ENCODE data around the gene SLC46A2. TPM values are rescaled to one million over a fixed set of nuclear protein-coding genes. Genes with fewer than 3 reads are reported as not detected.

The SLC46A2 gene
- total and polyA plus RNA-seq, 9 donors: 0.04 to 0.19 (median 0.15) TPM; not detected in 3

- H3K27me3 ChIP-seq (ENCODE audit: control insufficient read depth, insufficient read depth, low read length): no peaks in the 10 kb centered on the region
- DNase-seq: no peak
- 97% methylated on average over 3 of the region's 3 CpGs for WGBS (ENCODE audit: insufficient coverage)
Observed at GRCh38 chr9:112912636-112913035, 22.0 kb upstream of the SLC46A2 start.

GRCh38 chr9:112911736-112912135 lies 21.1 kb upstream of the SLC46A2 start:
- Histone ChIP-seq H3K27me3 (ENCODE audit: control insufficient read depth, insufficient read depth, low read length) (no peaks in the 10 kb centered on the region), H3K36me3 (ENCODE audit: control insufficient read depth, insufficient read depth, low read length) (no peaks in the 10 kb centered on the region), H3K27ac (ENCODE audit: low read length) (no peak overlapping the region), H3K4me1 (ENCODE audit: control insufficient read depth, insufficient read depth, low read length) (no peaks in the 10 kb centered on the region), H3K9me3 (replicated peaks; ENCODE audit: control insufficient read depth, low read depth, low read length) (no peaks in the 10 kb centered on the region), H3K4me3 (ENCODE audit: low read length) (no peak overlapping the region)
- 83% methylated on average over 1 of the region's 2 CpGs for WGBS (ENCODE audit: insufficient coverage)
- no peak for DNase-seq

More at GRCh38 chr9:112912636-112913035, 22.0 kb upstream of the SLC46A2 start:
- Histone ChIP-seq H3K36me3 (ENCODE audit: control insufficient read depth, insufficient read depth, low read length) (no peaks in the 10 kb centered on the region), H3K4me1 (ENCODE audit: control insufficient read depth, insufficient read depth, low read length) (no peaks in the 10 kb centered on the region), H3K9me3 (replicated peaks; ENCODE audit: control insufficient read depth, low read depth, low read length) (no peaks in the 10 kb centered on the region), H3K4me3 (ENCODE audit: low read length) (no peak overlapping the region), H3K27ac (ENCODE audit: low read length) (no peak overlapping the region)

GRCh38 chr9:112905084-112905483 lies 14.4 kb upstream of the SLC46A2 start:
- Histone ChIP-seq H3K9me3 (replicated peaks; ENCODE audit: control insufficient read depth, low read depth, low read length) (no peaks in the 10 kb centered on the region), H3K27ac (ENCODE audit: low read length) (no peak overlapping the region), H3K4me1 (ENCODE audit: control insufficient read depth, insufficient read depth, low read length) (no peaks in the 10 kb centered on the region), H3K36me3 (ENCODE audit: control insufficient read depth, insufficient read depth, low read length) (no peaks in the 10 kb centered on the region), H3K27me3 (ENCODE audit: control insufficient read depth, insufficient read depth, low read length) (no peaks in the 10 kb centered on the region), H3K4me3 (ENCODE audit: low read length) (no peak overlapping the region)
- DNase-seq: no peak
- WGBS (ENCODE audit: insufficient coverage): 30% methylated on average over 3 of the region's 4 CpGs

GRCh38 chr9:112900901-112901300 lies 10.2 kb upstream of the SLC46A2 start:
- Histone ChIP-seq H3K9me3 (replicated peaks; ENCODE audit: control insufficient read depth, low read depth, low read length) (no peaks in the 10 kb centered on the region), H3K36me3 (ENCODE audit: control insufficient read depth, insufficient read depth, low read length) (no peaks in the 10 kb centered on the region), H3K4me1 (ENCODE audit: control insufficient read depth, insufficient read depth, low read length) (no peaks in the 10 kb centered on the region), H3K27me3 (ENCODE audit: control insufficient read depth, insufficient read depth, low read length) (peaks cover 3% of the 10 kb centered on the region), H3K27ac (ENCODE audit: low read length) (no peak overlapping the region), H3K4me3 (ENCODE audit: low read length) (no peak overlapping the region)
- 100% methylated on average over 1 of the region's 1 CpG for WGBS (ENCODE audit: insufficient coverage)
- no peak for DNase-seq

- Histone ChIP-seq H3K9me3 (replicated peaks; ENCODE audit: control insufficient read depth, low read depth, low read length) (no peaks in the 10 kb centered on the region), H3K27me3 (ENCODE audit: control insufficient read depth, insufficient read depth, low read length) (peaks cover 3% of the 10 kb centered on the region), H3K4me3 (ENCODE audit: low read length) (no peak overlapping the region), H3K27ac (ENCODE audit: low read length) (no peak overlapping the region), H3K36me3 (ENCODE audit: control insufficient read depth, insufficient read depth, low read length) (no peaks in the 10 kb centered on the region), H3K4me1 (ENCODE audit: control insufficient read depth, insufficient read depth, low read length) (no peaks in the 10 kb centered on the region)
- WGBS (ENCODE audit: insufficient coverage): no CpG with 5 or more reads among the region's 4 CpGs
- DNase-seq: no peak
Observed at GRCh38 chr9:112900488-112900887, 9.8 kb upstream of the SLC46A2 start.

GRCh38 chr9:112898872-112899311 lies 8.2 kb upstream of the SLC46A2 start:
- WGBS (ENCODE audit: insufficient coverage): no CpG with 5 or more reads among the region's 6 CpGs
- no peaks in the 10 kb centered on the region for H3K36me3 ChIP-seq (ENCODE audit: control insufficient read depth, insufficient read depth, low read length)
- no peaks in the 10 kb centered on the region for H3K9me3 ChIP-seq (replicated peaks; ENCODE audit: control insufficient read depth, low read depth, low read length)
- no peak for DNase-seq
- H3K27me3 ChIP-seq (ENCODE audit: control insufficient read depth, insufficient read depth, low read length): peaks cover 3% of the 10 kb centered on the region
- no peak overlapping the region for H3K27ac ChIP-seq (ENCODE audit: low read length)
- H3K4me3 ChIP-seq (ENCODE audit: low read length): no peak overlapping the region
- no peaks in the 10 kb centered on the region for H3K4me1 ChIP-seq (ENCODE audit: control insufficient read depth, insufficient read depth, low read length)

- no peaks in the 10 kb centered on the region for H3K36me3 ChIP-seq (ENCODE audit: control insufficient read depth, insufficient read depth, low read length)
- no peak overlapping the region for H3K27ac ChIP-seq (ENCODE audit: low read length)
- DNase-seq: no peak
- H3K27me3 ChIP-seq (ENCODE audit: control insufficient read depth, insufficient read depth, low read length): peaks cover 7% of the 10 kb centered on the region
- H3K4me1 ChIP-seq (ENCODE audit: control insufficient read depth, insufficient read depth, low read length): peaks cover 2% of the 10 kb centered on the region
- 57% methylated on average over 1 of the region's 3 CpGs for WGBS (ENCODE audit: insufficient coverage)
- no peak overlapping the region for H3K4me3 ChIP-seq (ENCODE audit: low read length)
- H3K9me3 ChIP-seq (replicated peaks; ENCODE audit: control insufficient read depth, low read depth, low read length): no peaks in the 10 kb centered on the region
Observed at GRCh38 chr9:112896131-112896530, 5.5 kb upstream of the SLC46A2 start.

GRCh38 chr9:112894699-112895098 lies 4.0 kb upstream of the SLC46A2 start:
- no CpG with 5 or more reads among the region's 1 CpG for WGBS (ENCODE audit: insufficient coverage)
- peaks cover 10% of the 10 kb centered on the region for H3K4me1 ChIP-seq (ENCODE audit: control insufficient read depth, insufficient read depth, low read length)

GRCh38 chr9:112894041-112894440 lies 3.4 kb upstream of the SLC46A2 start:
- Histone ChIP-seq H3K27me3 (ENCODE audit: control insufficient read depth, insufficient read depth, low read length) (peaks cover 25% of the 10 kb centered on the region), H3K9me3 (replicated peaks; ENCODE audit: control insufficient read depth, low read depth, low read length) (no peaks in the 10 kb centered on the region), H3K4me1 (ENCODE audit: control insufficient read depth, insufficient read depth, low read length) (peaks cover 10% of the 10 kb centered on the region), H3K4me3 (ENCODE audit: low read length) (no peak overlapping the region), H3K36me3 (ENCODE audit: control insufficient read depth, insufficient read depth, low read length) (no peaks in the 10 kb centered on the region), H3K27ac (ENCODE audit: low read length) (no peak overlapping the region)
- no CpG with 5 or more reads among the region's 1 CpG for WGBS (ENCODE audit: insufficient coverage)
- DNase-seq: no peak

More at GRCh38 chr9:112894699-112895098, 4.0 kb upstream of the SLC46A2 start:
- H3K27ac ChIP-seq (ENCODE audit: low read length): no peak overlapping the region
- H3K27me3 ChIP-seq (ENCODE audit: control insufficient read depth, insufficient read depth, low read length): peaks cover 20% of the 10 kb centered on the region
- no peaks in the 10 kb centered on the region for H3K36me3 ChIP-seq (ENCODE audit: control insufficient read depth, insufficient read depth, low read length)
- peak; percentile 25 for DNase-seq
- no peaks in the 10 kb centered on the region for H3K9me3 ChIP-seq (replicated peaks; ENCODE audit: control insufficient read depth, low read depth, low read length)
- H3K4me3 ChIP-seq (ENCODE audit: low read length): no peak overlapping the region

- Histone ChIP-seq H3K27me3 (ENCODE audit: control insufficient read depth, insufficient read depth, low read length) (peaks cover 26% of the 10 kb centered on the region), H3K4me3 (ENCODE audit: low read length) (no peak overlapping the region), H3K27ac (ENCODE audit: low read length) (no peak overlapping the region), H3K9me3 (replicated peaks; ENCODE audit: control insufficient read depth, low read depth, low read length) (no peaks in the 10 kb centered on the region), H3K36me3 (ENCODE audit: control insufficient read depth, insufficient read depth, low read length) (no peaks in the 10 kb centered on the region), H3K4me1 (ENCODE audit: control insufficient read depth, insufficient read depth, low read length) (peaks cover 10% of the 10 kb centered on the region)
- DNase-seq: no peak
- WGBS (ENCODE audit: insufficient coverage): no CpG with 5 or more reads among the region's 2 CpGs
Observed at GRCh38 chr9:112892981-112893380, 2.3 kb upstream of the SLC46A2 start.

- peaks cover 24% of the 10 kb centered on the region for H3K27me3 ChIP-seq (ENCODE audit: control insufficient read depth, insufficient read depth, low read length)
- H3K27ac ChIP-seq (ENCODE audit: low read length): no peak overlapping the region
- H3K36me3 ChIP-seq (ENCODE audit: control insufficient read depth, insufficient read depth, low read length): no peaks in the 10 kb centered on the region
- H3K4me1 ChIP-seq (ENCODE audit: control insufficient read depth, insufficient read depth, low read length): peaks cover 10% of the 10 kb centered on the region
- no peaks in the 10 kb centered on the region for H3K9me3 ChIP-seq (replicated peaks; ENCODE audit: control insufficient read depth, low read depth, low read length)
- no peak overlapping the region for H3K4me3 ChIP-seq (ENCODE audit: low read length)
- DNase-seq: no peak
- WGBS (ENCODE audit: insufficient coverage): 57% methylated on average over 1 of the region's 3 CpGs
Observed at GRCh38 chr9:112891521-112891920, 845 bp upstream of the SLC46A2 start.

All from muscle of leg (tissue), 11 donors.